H1 (cell line): ENCODE measurements around the gene MAD2L1BP. TPM values are rescaled to one million over a fixed set of nuclear protein-coding genes. Genes with fewer than 3 reads are reported as not detected.

Source experiments
- ASH2L ChIP-seq: fragments of 200-600, 300-600 bp; sonication (generic); IDR thresholded peaks from one replicate; pipeline ENCODE4 v1.7.1; 2017; ENCODE audit warnings: low read length
- BACH1 ChIP-seq: IDR thresholded peaks from 2 replicates; pipeline ENCODE4 v1.6.1; 2012; ENCODE audit warnings: low read length, improper control_type of control experiment
- BCL11A ChIP-seq, 2 experiments: IDR thresholded peaks; one replicate each; pipeline ENCODE4 v1.6.1; 2011; ENCODE audit warnings: low read depth in 2 of 2, low read length in 2 of 2, mild to moderate bottlenecking in 2 of 2
- CHD2 ChIP-seq: IDR thresholded peaks from 2 replicates; pipeline ENCODE4 v1.6.1; 2012; ENCODE audit warnings: low read length, improper control_type of control experiment
- CTBP2 ChIP-seq: IDR thresholded peaks from 2 replicates; pipeline ENCODE4 v1.7.0; 2011; ENCODE audit warnings: borderline replicate concordance, mild to moderate bottlenecking, moderate library complexity, mixed read lengths, low read length; ENCODE audit not compliant: insufficient read depth, insufficient read length
- CTCF ChIP-seq, 3 experiments: IDR thresholded peaks; 1 replicate in 2 of 3; 2 replicates in 1 of 3; pipeline versions ENCODE4 v1.5.1 to v1.6.1; 2011; ENCODE audit warnings: low read length in 3 of 3, mild to moderate bottlenecking in 3 of 3, inconsistent platforms in 2 of 3, low read depth in 1 of 3, moderate library complexity in 1 of 3; ENCODE audit not compliant: insufficient read depth in 1 of 3; ENCODE audit errors: control extremely low read depth in 1 of 3
- KDM5A ChIP-seq: fragments of 200-600 bp; IDR thresholded peaks from 2 replicates; pipeline ENCODE4 v1.7.1; 2012; ENCODE audit warnings: mild to moderate bottlenecking, low read length, inconsistent platforms, mixed read lengths
- MAX ChIP-seq: IDR thresholded peaks from 2 replicates; pipeline ENCODE4 v1.6.1; 2012; ENCODE audit warnings: inconsistent platforms
- POLR2A ChIP-seq, 2 experiments: IDR thresholded peaks; 1 replicate in 1 of 2; 2 replicates in 1 of 2; pipeline ENCODE4 v1.6.1; 2011; ENCODE audit warnings: low read depth in 2 of 2, low read length in 2 of 2, mild to moderate bottlenecking in 2 of 2; ENCODE audit errors: control extremely low read depth in 1 of 2
- POU5F1 ChIP-seq: IDR thresholded peaks from 2 replicates; pipeline ENCODE4 v1.6.1; 2011; ENCODE audit warnings: low read depth, mild to moderate bottlenecking, low read length, moderate library complexity
- RBBP5 ChIP-seq: IDR thresholded peaks from 2 replicates; pipeline ENCODE4 v1.7.1; 2012; ENCODE audit warnings: low read depth, mild to moderate bottlenecking, inconsistent platforms, low read length, moderate library complexity, borderline replicate concordance
- RFX5 ChIP-seq: IDR thresholded peaks from 2 replicates; pipeline ENCODE4 v1.6.1; 2011; ENCODE audit warnings: low read depth, low read length, improper control_type of control experiment, borderline replicate concordance
- RNF2 ChIP-seq: fragments of 200-900, 300-1000 bp; sonication (generic); IDR thresholded peaks from 2 replicates; pipeline ENCODE4 v1.7.1; 2016; ENCODE audit warnings: borderline replicate concordance, low read depth, mild to moderate bottlenecking, antibody characterized with exemption, low read length; ENCODE audit not compliant: poor library complexity, severe bottlenecking; ENCODE audit errors: missing control alignments
- SAP30 ChIP-seq: fragments of 300-600 bp; sonication (generic); IDR thresholded peaks from 2 replicates; pipeline ENCODE4 v1.7.1; 2012; ENCODE audit warnings: low read length, moderate library complexity, mild to moderate bottlenecking, inconsistent platforms; ENCODE audit not compliant: insufficient read depth, insufficient replicate concordance
- SIX5 ChIP-seq: IDR thresholded peaks from 2 replicates; pipeline ENCODE4 v1.6.1; 2011; ENCODE audit warnings: mild to moderate bottlenecking, low read depth, low read length
- SP1 ChIP-seq: IDR thresholded peaks from 2 replicates; pipeline ENCODE4 v1.6.1; 2011; ENCODE audit warnings: low read depth, low read length
- SP4 ChIP-seq: IDR thresholded peaks from 2 replicates; pipeline ENCODE4 v1.6.1; 2012; ENCODE audit warnings: low read length, inconsistent platforms
- TAF1 ChIP-seq: IDR thresholded peaks from 2 replicates; pipeline ENCODE4 v1.6.1; 2011; ENCODE audit warnings: mild to moderate bottlenecking, low read depth, low read length
- TBP ChIP-seq: IDR thresholded peaks from 2 replicates; pipeline ENCODE4 v1.6.1; 2011; ENCODE audit warnings: low read depth, low read length, improper control_type of control experiment
- TEAD4 ChIP-seq: IDR thresholded peaks from 2 replicates; pipeline ENCODE4 v1.6.1; 2012; ENCODE audit warnings: low read depth, low read length, inconsistent platforms, mixed read lengths
- polyA plus RNA-seq, 7 experiments: library from polyadenylated mRNA; depleted of rRNA in 3 of 7; stranded (reverse) in 5 of 7; unstranded in 2 of 7; fragments of >200 nt in 5 of 7; fragments of 200-250 nt in 2 of 7; gene quantifications; 1 replicate in 5 of 7; 2 replicates in 1 of 7; 4 replicates in 1 of 7; pipeline versions ENCODE4 v1.2.1 to v1.2.3, GENCODE V29; 2011 to 2013; ENCODE audit warnings: missing spikeins in 2 of 7, mixed read lengths in 2 of 7
- total RNA-seq: library from RNA; stranded (reverse); fragmentation: NEBNext Ultra II Directional; extraction: Animal tissue kit (Norgen Biotek cat#: 25700); gene quantifications from 2 replicates; pipeline ENCODE4 v1.2.1, GENCODE V29; 2021
- TF ChIP-seq, protein P1 (sequence below): IDR thresholded peaks from 2 replicates; pipeline ENCODE4 v1.6.1; 2012; ENCODE audit warnings: inconsistent platforms

Gene MAD2L1BP
- total and polyA plus RNA-seq, 2 of the 8 experiments (the other 6 are each of a cell fraction or from before 2014, with no cell fraction given), result 35.5 to 70.0 TPM

GRCh38 chr6:43629505-43630300, 5.9 kb upstream of the MAD2L1BP start (continued):
- TF ChIP-seq KDM5A (no peak), TEAD4 (no peak), BCL11A (IDR thresholded peaks at IDR 0.05; ENCODE audit: low read depth in 2 of 2, low read length in 2 of 2) (no peak), SP4 (no peak; the same call in 1 of the 2 replicates), SP1 (peak; percentile 39; the same call in 1 of the 2 replicates), BACH1 (no peak), RBBP5 (no peak; the same call in none of the 2 replicates), SAP30 (no peak), TAF1 (peak; percentile 50; the same call in 1 of the 2 replicates), CHD2 (no peak; the same call in 1 of the 2 replicates), RNF2 (no peak), RFX5 (no peak), SIX5 (peak; percentile 39), MAX (peak; percentile 79), POU5F1 (no peak), TBP (peak; percentile 93), POLR2A (IDR thresholded peaks at IDR 0.05; ENCODE audit: control extremely low read depth in 1 of 2, low read depth in 2 of 2, low read length in 2 of 2) (peak; percentile 64 to 95), ASH2L (peak; percentile 93), CTBP2 (no peak), CTCF (IDR thresholded peaks at IDR 0.05; ENCODE audit: control extremely low read depth in 1 of 3, insufficient read depth in 1 of 3, low read depth in 1 of 3, low read length in 3 of 3) (no peak)
- TF ChIP-seq, protein P1, sequence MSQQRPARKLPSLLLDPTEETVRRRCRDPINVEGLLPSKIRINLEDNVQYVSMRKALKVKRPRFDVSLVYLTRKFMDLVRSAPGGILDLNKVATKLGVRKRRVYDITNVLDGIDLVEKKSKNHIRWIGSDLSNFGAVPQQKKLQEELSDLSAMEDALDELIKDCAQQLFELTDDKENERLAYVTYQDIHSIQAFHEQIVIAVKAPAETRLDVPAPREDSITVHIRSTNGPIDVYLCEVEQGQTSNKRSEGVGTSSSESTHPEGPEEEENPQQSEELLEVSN, result peak; percentile 94
